ENCODE measurements around the gene SYCN.

GRCh38 chr19:39200803-39201115 is 3.3 kb downstream of the SYCN start:
- TF ChIP-seq EZH2 (IDR thresholded peaks at IDR 0.05; ENCODE audit: insufficient read depth, poor library complexity, severe bottlenecking): no peak
- TF ChIP-seq EZH2phosphoT487 (IDR thresholded peaks at IDR 0.05; ENCODE audit: insufficient read depth, low read depth): no peak
